KOPT-K1 (cell line): Measurements from ENCODE around the gene GOLGA8K.
"Not testable (repeated sequence)": the region's sequence is repeated elsewhere in the genome, so short reads cannot be mapped to it uniquely, and the experiment has no call there.

ENCODE experiments used
- H3K27ac ChIP-seq: fragments of 200-600 bp; sonication (generic); 2 replicates; pipeline ENCODE4 v1.5.1; 2016; ENCODE audit warnings: antibody characterized with exemption, mild to moderate bottlenecking, low read depth, low read length; ENCODE audit not compliant: poor library complexity, severe bottlenecking
- H3K36me3 ChIP-seq: fragments of 200-600 bp; sonication (generic); 2 replicates; pipeline ENCODE4 v1.5.1; 2017; ENCODE audit warnings: antibody characterized with exemption, mild to moderate bottlenecking, low read length, moderate library complexity; ENCODE audit not compliant: insufficient read depth
- H3K9me3 ChIP-seq: fragments of 200-600 bp; sonication (generic); 2 replicates; pipeline ENCODE4 v1.5.1; 2017; ENCODE audit warnings: antibody characterized with exemption, low read length, mild to moderate bottlenecking; ENCODE audit not compliant: insufficient read depth, poor library complexity, severe bottlenecking

The GOLGA8K gene

GRCh38 chr15:32403192-32403591 lies at the start of gene GOLGA8K:
TSS of gene GOLGA8K (minus strand) at chr15:32403292. CDS start at chr15:32403194, 98 bp downstream.
- H3K27ac ChIP-seq, H3K36me3 ChIP-seq, H3K9me3 ChIP-seq: not testable (repeated sequence)

GRCh38 chr15:32440445-32440977 lies 37.4 kb upstream of the GOLGA8K start:
- H3K27ac ChIP-seq, H3K36me3 ChIP-seq, H3K9me3 ChIP-seq: not testable (repeated sequence)

- not testable (repeated sequence) for H3K36me3 ChIP-seq, H3K27ac ChIP-seq, H3K9me3 ChIP-seq
These were observed 31.2 kb upstream of the GOLGA8K start for GRCh38 chr15:32434102-32434963.

GRCh38 chr15:32427635-32428034 lies 24.5 kb upstream of the GOLGA8K start:
- not testable (repeated sequence) for H3K36me3 ChIP-seq, H3K9me3 ChIP-seq

GRCh38 chr15:32426511-32426910 lies 23.4 kb upstream of the GOLGA8K start:
- H3K36me3 ChIP-seq, H3K27ac ChIP-seq, H3K9me3 ChIP-seq: not testable (repeated sequence)

More at GRCh38 chr15:32427635-32428034, 24.5 kb upstream of the GOLGA8K start:
- H3K27ac ChIP-seq = not testable (repeated sequence)

- H3K9me3 ChIP-seq, H3K27ac ChIP-seq, H3K36me3 ChIP-seq: not testable (repeated sequence)
These were observed 4.8 kb upstream of the GOLGA8K start for GRCh38 chr15:32407903-32408302.

- H3K9me3 ChIP-seq, H3K27ac ChIP-seq, H3K36me3 ChIP-seq: not testable (repeated sequence)
These were observed 6.6 kb downstream of the GOLGA8K start for GRCh38 chr15:32396522-32396921.

- not testable (repeated sequence) for H3K27ac ChIP-seq, H3K9me3 ChIP-seq, H3K36me3 ChIP-seq
These were observed 8.3 kb downstream of the GOLGA8K start for GRCh38 chr15:32394745-32395144.

GRCh38 chr15:32388050-32388648 lies 14.9 kb downstream of the GOLGA8K start:
- not testable (repeated sequence) for H3K27ac ChIP-seq, H3K36me3 ChIP-seq, H3K9me3 ChIP-seq

GRCh38 chr15:32385823-32386495 lies 17.1 kb downstream of the GOLGA8K start:
- not testable (repeated sequence) for H3K9me3 ChIP-seq, H3K36me3 ChIP-seq, H3K27ac ChIP-seq

- H3K27ac ChIP-seq, H3K36me3 ChIP-seq, H3K9me3 ChIP-seq: not testable (repeated sequence)
These were observed 28.9 kb downstream of the GOLGA8K start for GRCh38 chr15:32374185-32374584.

- not testable (repeated sequence) for H3K9me3 ChIP-seq, H3K36me3 ChIP-seq, H3K27ac ChIP-seq
These were observed 29.4 kb downstream of the GOLGA8K start for GRCh38 chr15:32373707-32374106.

- not testable (repeated sequence) for H3K9me3 ChIP-seq, H3K27ac ChIP-seq, H3K36me3 ChIP-seq
These were observed 31.0 kb downstream of the GOLGA8K start for GRCh38 chr15:32372075-32372474.

GRCh38 chr15:32370526-32370925 lies 32.6 kb downstream of the GOLGA8K start:
- H3K9me3 ChIP-seq, H3K36me3 ChIP-seq, H3K27ac ChIP-seq: not testable (repeated sequence)

- H3K27ac ChIP-seq, H3K9me3 ChIP-seq, H3K36me3 ChIP-seq: not testable (repeated sequence)
These were observed 33.0 kb downstream of the GOLGA8K start for GRCh38 chr15:32370064-32370463.
